T-helper 2 cell (primary cell): Measurements from ENCODE around the gene KRTAP10-1.
"Not testable (repeated sequence)": the region's sequence is repeated elsewhere in the genome, so short reads cannot be mapped to it uniquely, and the experiment has no call there.

Experiments used
- DNase-seq, 5 experiments: peaks; one replicate each; pipeline versions ENCODE4 v3.0.0 to v3.0.0-alpha.2; 2012 to 2022

KRTAP10-1 gene

DNA sequence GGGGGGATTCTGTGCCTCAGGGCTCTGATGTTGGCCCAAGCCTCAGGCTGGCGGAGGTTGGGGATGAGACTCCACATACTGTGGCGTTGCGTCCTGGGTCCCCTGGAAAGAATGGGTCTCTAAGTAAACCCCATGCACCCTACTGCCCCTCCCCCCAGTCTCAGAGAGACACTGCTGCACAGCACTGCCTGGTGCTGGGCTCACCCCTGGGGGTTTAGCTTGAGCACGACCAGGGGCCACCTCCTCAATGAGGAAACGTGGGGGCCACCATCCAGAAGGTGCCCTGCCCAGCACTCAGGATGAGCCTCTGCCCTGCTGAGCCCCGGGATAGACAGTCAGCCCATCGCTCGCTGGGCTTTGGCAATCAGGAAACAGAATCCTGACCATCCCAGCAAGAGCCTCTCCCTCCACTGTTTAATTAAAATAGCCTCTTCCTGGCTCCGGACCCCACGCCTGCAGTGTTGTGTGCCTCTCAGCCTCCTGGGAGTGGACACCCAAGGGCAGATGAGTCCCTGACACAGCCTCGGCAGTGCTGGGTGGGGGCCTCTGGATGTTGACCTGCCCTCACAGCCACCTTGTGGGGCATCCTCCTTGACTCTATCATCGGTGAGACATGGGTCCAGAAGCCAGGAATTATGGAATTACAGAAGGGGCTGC, 30.0 kb upstream of the KRTAP10-1 start:
- DNase-seq, result no peak

DNA sequence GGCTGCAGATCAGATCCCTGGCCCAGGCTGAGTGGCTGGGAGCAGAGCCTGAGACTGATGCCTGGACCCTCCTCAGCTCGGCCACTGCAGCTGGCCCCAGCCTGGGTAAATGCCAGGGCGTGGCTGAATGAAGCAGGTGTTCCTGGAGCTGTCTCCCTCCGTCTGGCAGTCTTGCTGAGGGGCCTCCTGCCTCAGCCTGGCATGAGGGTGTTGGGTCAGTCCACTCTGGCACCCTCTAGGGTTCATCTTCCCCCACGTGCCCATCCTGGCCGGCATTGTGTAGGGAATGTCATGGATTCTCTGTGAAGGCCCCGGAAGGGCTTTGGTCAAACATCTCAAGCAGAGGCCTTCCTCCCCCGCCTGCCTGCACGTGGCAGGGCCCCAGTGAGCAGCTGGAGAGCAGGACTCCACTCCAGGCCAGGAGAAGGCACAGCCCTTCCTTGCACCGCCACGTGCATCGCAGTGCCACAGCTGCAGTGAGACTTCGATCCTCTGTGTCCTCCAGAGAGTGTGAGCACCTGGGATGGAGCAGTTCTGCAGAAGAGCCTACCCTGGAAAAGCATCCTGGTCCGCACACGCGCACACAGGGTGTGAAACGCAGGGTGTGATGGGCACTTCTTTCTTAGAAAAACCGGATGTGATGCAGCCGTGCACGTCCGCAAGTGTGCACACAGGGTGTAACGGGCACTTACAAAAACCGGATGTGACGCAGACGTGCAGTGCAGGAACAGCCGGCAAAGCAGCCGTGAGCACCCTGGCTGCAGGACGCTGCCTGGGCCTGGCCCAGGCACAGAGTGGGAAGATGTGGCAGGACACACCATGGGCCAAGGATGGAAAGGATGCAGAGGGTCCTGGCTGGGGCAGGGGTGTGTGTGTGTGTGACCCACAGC, 28.9 kb upstream of the KRTAP10-1 start:
- DNase-seq, result no peak

DNA sequence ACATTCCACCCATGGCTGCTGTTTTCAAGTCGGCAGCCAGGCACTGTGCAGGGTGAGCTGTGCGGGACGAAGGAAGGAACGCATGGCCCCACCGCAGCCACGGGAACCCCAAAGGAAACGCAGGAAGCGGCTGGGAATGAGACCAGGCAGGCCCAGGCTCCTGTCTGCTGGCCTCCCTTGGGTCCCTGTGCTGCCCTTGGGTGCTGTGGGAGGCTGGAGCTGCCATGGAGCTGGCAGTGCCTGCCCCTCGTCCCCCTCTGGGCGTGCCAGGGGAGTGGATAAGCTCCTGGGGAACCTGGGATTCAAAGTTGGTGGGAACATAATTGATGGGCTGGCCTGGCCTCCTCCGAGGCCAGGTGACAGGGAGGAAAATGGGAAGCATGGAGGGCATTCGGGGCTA, 28.3 kb upstream of the KRTAP10-1 start:
- DNase-seq, result no peak

DNA sequence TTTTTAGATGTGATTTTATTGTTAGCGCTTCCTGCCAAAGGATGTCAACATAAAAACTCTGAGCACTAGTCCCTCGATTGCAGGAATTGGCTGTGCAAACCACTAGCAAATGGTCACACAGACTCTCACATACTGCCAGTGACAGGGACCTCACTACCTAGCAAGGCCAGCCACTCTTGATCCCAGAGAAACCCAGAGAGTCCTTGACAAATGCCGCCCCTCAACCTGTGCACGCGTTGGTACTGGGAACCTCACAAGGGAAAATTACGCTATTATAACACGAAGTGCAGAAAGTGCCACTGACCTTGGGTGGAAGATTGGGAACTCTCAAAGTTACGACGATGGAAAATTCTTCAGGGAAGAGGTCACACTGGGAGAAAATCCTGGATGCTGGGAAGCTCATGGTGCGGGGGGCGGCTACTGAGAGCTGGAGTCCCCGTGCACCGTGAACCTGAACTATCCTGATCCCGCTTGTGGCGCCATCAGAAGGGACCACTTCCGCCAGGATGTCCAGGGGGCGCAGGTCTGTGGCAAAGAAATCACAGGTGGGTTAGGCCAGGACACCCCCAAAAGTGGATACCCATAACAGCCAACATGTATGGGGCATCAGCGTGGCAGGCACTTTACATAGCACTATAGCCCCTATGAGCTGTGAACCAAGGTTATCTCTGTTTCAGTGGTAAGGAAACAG, 27.6 kb upstream of the KRTAP10-1 start:
- DNase-seq, result no peak

DNA sequence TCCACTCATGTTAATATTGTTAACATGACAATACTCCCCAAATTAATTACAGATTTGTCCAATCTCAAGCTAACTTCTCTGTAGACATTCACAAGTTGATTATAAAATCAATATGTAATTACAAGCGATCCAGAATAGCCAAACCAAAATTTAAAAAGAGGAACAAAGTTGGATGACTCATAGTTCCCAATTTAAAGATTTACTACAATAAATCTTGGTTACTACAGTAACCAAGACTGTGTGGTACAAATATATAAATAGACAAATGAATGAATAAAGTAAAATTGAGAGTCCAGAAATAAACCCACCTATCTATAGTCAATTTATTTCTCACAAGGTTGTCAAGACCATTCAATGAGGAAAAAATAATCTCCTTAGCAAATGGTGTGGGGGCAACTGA, 26.4 kb upstream of the KRTAP10-1 start:
- DNase-seq, result no peak

DNA sequence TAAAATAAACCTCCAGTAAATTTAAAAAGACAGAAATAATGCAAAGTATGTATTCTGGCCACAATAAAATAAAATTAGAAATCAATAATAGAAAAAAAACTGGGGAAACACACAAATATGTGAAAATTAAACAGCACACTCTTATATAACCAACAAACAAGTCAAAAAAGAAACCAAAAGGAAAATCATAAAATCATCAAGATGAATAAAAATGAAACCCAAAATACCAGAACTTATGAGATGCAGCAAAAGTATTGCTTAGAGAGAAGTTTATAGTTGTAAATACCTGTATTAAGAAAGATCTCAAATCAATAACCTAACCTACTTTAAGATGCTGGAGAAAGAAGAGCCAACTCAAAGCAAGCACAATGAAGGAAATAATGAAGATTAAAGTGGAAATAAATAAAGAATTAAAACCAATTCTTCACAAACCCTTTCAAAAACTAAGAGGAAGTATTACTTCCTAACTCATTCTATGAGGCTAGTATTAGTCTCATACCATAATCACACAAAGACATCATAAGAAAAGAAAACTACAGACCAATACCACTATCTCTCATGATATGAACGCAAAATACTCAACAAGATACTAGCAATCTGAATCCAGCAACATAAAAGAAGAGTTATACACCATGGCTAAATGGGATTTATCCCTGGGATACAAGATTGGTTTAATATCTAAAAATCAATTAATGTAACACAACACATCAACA, 25.0 kb upstream of the KRTAP10-1 start:
- no peak for DNase-seq

DNA sequence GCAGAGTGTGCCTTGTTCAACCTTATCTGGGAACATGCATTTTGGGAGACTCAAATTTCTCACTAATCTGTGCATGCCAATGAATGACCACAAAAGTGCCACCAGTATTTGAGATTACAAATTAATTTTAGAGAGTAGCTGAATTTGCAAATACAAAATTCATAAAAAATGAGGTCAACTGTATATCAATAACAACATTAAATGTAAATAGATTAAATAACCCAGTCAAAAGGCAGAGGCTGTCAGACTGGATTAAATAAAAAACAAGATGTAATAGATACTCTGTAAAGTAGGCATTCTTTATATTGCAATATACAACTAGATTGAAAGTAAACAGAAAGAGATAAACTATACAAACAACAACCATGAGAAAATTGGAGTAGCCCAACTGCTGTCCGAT, 24.1 kb upstream of the KRTAP10-1 start:
- DNase-seq, result no peak

DNA sequence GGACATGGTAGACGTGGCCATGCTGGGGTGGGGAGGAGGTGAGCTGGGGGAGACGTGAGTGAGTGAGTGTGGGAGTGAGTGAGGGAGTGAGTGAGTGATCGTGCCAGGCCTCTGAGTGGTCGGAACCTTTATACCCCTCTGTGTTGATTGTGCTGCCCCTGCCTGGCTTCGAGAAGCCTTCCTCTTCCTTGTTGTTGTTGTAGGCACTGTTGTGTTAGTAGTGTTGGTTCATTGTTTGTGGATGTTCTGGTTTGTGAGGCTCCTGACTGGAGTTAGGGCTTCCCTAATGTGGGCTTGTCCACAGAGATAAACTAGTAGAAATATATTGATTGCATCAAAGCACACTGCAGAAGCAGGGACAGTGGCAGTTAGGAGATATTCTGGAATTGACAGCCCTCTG, 18.7 kb upstream of the KRTAP10-1 start, which contains the start of gene KRTAP10-3:
TSS of gene KRTAP10-3 (minus strand) at position 101 of the 400 bp plus-strand sequence. CDS start at position 21, 80 bp downstream.
- DNase-seq, result no peak

DNA sequence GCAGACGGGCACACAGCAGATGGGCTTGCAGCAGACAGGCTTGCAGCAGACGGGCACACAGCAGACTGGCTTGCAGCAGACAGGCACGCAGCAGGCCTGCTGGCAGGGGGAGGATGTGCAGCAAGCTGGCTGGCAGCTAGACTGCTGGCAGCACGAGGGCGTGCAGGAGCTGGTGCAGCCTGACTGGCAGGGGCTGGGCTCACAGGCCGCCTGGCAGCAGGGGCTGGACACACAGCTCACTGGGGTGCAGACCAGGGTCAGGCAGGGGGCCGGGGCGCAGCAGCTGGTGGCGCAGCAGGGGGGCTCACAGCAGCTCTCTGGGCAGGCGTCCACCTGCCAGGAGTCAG, 18.3 kb upstream of the KRTAP10-1 start:
- DNase-seq, result not testable (repeated sequence)

DNA sequence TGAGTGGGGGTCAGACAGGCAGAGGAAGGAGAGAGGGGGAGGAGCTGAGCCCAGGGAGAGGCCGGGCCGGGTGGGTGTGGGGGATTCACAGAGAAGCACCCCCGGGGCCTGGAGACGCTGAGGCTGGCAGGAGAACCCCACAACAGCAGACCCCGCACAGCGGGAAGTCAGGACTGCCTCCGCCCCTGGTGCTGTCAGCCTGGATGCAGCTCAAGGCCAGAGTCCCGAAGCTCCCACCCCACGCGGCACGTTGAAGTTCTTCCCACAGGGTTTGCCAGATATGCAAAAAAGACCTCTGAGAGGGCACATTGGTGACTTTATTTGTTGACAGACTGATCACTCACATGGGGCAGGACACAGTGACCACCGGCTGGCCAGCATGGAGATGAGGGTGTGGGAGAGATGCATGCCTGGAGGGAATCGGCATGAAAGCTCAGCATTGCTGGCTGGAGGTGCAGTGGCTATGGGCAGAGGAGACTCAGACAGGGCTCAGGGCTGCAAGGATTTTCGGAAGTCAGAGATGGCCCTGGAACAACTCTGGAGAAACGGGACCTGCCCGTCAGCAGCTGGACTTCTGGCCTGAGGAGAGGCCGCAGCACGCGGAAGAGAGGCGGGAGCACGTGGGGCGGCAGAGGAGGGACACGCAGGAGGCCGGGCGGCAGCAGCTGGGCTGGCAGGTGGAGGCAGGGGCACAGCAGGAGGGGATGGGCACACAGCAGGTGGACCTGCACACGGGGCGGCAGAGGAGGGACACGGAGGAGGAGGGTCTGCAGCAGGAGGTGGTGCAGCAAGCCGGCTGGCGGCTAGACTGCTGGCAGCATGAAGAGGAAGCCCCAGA, 17.7 kb upstream of the KRTAP10-1 start:
- DNase-seq, result no peak

DNA sequence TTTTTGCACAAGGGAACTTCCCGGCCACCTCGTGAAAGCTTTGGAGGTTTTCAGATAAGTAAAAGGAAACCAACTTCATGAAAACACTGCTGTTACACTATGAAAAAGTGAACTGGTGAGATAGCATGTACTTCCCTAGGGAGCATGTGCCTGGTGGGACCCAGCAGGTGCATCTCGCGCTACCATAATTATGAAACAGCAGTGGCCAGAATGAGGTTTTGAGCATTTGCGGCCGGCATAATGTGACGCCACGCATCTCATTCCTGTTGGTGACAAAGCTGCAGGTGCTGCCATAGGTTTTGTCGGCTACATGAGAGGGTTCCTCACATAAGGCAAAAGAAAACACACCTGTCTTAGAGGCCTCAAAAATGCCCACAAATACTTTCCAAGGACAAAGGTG, 16.9 kb upstream of the KRTAP10-1 start:
- no peak for DNase-seq

DNA sequence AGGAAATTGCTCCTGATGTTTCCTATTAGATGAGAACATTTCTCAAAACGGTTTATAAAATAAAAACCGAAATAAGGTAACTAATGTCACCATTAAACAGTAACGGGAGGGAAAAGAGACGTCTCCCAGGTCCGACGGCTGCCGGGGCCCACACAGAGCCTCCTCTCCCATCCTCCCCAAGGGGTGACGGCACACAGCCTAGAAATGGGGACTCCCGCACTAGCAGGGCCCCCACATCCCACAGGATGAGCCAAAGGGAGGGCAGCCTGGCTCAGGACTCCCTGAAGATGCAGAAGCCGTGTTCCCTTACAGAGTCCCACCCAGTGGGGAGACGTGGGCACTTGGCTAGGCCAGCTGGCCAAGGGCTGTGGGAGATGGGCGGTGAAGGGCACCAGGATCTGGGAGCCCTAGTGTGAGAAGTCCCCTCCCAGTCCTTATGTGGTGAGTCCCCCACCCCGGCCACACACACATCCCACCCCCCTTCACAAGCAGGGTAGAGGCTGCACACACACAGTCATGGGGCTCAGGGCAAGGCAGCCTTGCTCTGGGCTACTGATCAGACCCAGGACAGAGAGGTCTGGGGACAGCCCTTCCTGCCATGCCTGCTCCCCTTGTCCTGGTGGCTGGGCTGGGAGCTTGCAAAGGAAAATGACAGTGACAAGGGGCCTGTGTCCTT, 15.3 kb upstream of the KRTAP10-1 start:
- no peak for DNase-seq

DNA sequence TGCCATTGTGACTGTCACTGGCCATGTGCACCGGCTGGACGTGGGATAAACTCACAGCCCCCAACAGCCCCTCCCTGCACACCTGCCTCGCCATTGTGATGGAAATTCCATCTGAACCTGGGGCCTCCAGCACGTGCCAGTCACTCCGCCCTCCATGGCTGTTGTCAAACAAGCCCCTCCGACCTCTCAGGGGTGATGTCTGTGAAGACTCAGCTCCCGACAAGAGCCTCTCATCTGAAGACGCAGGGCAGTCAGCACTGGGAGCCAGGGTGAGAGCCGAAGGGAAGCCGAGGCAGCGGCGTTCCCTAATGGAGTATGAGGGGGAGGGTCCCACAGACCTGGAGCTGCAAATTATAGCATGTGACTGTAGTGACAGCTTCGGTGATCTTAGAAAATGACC, 12.7 kb upstream of the KRTAP10-1 start:
- DNase-seq, result no peak

DNA sequence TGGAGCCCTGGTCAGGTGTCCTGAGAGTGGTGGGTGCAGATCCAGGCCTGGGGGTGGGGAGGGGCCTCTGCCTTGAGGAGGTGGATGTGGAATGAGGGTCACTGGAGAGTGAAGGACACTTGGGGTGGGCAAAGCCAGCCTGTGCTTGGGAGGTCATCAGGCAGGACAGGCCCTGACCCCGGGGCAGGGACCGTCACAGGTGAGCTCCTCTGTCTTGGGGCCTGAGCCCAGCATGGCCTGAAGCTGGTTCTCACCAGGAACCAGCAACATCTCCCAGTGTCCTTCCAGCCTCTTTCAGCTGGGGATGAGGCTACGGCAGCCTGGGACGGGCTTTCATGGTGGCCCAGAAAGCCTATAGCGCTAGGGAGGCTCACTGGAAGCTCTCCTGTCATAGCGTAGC, 12.1 kb upstream of the KRTAP10-1 start:
- no peak for DNase-seq

DNA sequence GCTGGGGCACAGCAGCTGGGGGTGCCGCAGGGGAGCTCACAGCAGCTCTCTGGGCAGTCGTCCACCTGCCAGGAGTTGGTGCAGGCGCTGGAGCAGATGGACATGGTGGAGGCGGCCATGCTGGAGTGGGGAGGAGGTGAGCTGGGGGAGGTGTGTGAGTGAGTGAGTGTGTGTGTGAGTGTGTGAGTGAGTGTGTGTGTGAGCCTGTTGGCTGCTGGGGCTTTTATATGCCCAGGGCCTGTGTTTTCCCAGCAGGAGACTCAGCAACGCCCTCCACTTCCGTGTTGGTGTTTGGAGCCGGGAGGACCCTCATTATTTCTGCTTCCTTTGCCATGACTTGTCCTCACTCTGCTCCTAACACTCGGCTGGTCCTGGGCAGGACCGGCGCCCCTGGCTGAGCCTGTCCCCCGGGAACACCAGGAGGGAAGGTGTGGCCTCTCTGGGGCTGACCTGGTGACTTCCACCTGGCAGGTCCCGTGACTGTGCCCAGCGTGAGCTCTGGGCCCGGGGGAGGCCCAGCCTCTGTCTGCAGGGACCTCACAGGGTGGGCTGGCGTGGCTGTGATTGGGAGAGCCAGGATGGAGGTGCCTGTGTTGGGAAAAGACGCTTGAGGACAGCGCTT, 11.5 kb upstream of the KRTAP10-1 start, which contains the start of gene KRTAP10-2:
TSS of gene KRTAP10-2 (minus strand) at position 166 of the 622 bp plus-strand sequence. CDS start at position 119, 47 bp downstream.
- DNase-seq, result no peak

DNA sequence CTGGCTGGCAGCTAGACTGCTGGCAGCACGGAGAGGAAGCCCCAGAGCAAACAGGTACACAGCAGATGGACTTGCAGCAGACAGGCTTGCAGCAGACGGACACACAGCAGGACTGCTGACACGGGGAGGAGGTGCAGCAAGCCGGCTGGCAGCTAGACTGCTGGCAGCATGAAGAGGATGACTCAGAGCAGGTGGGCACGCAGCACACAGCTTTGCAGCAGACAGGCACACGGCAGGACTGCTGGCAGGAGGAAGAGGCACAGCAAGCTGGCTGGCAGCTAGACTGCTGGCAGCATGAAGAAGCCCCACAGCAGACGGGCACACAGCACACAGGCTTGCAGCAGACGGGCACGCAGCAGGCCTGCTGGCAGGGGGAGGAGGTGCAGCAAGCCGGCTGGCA, 10.8 kb upstream of the KRTAP10-1 start:
- DNase-seq, result no peak

DNA sequence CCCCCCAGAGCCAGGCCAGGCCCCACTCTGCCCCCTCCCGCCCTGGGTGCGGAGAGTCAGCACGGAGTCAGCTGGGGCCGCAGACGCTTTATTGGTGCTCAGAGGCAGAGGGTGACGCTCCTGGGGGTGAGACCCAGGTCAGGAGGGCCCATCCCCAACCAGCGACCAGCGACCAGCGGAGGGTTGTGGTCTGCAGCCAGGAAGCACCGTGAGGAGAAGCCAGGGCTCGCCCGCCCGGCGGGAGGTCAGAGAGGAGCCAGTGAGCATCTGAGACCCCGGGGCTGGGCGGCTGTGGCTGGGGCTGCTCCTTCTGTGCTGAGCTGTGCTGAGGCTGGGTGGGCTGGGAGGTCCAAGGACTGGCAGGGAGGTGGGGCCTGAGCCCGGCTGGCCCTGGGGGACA, 10.3 kb upstream of the KRTAP10-1 start:
- not testable (repeated sequence) for DNase-seq

DNA sequence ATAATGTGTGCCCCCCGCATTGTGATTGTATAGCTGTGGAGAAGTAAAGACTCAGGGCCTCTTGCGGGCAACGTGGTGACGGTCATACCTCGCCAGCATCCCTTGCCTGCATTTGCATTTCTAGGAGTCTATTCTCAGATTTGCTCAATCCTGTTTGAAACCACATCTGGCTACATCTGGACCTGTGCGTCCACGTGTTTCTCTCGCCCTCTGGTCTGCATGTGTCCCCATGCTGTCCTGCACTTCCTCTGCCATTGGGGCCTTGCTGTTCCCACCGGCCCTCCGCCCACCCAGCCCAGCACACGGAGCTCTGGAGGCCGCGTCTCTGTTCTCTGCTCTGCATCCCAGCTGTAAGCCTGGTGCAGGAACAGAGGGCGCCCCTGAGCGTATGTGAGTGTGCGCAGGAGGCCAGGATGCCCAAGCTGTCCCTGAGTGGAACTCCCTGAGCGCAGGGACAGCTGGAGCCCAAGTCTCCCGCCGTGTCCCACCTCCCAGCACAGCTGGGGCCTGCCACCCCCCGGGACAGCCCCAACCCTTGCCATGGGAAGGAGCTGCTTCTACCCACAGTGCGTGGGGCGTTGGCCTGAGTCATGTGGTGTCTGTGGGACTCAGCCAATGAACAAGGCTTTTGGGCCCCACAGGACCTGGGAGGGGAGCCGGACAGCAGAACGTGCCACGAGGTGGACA, 9.7 kb upstream of the KRTAP10-1 start:
- DNase-seq, result no peak

DNA sequence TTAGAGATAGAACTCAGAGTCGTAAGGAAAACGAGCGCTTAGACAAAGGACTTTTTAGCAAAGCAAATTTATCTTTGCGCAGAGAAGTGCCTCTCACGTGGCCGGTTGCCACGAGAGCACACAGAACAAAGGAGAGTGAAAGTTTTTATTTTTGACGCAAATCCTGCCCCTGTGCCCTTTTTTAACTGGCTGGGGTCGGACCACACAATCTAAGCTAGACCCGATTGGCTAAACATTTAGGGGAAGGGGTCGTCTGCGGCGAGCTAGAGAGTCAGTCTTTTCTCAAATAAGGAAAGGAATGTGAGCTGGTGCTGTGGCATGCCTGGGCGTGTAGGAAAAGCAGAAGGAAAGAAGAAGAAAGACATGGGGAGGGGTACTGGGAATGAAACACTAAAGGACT, 8.9 kb upstream of the KRTAP10-1 start:
- no peak for DNase-seq

DNA sequence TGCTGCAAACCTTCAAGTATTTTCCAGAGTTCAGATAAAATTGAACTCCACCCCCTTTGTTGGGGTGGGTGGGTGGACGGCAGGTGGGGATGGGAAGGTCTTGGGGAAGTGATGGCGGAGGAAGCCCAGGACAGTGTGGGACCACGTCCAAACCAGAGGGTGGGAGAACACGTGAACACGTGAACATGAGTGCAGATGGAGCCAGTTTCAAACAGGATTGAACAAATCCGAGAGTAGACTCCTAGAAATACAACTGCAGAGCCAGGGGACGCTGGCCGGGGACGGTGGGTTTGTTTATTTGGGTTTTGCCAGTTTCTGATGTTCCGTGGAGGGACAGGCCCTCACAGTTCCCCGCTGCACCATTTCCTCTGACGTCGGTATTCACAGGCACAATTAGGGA, 8.4 kb upstream of the KRTAP10-1 start:
- no peak for DNase-seq
